Calu3 (cell line): ENCODE results near the gene PIAS3. TPM values are rescaled to one million over a fixed set of nuclear protein-coding genes. Genes with fewer than 3 reads are reported as not detected.
"Not testable (repeated sequence)": the region's sequence is repeated elsewhere in the genome, so short reads cannot be mapped to it uniquely, and the experiment has no call there.

Source experiments
- BruUV-seq: library from RNA; stranded (reverse); fragments of 400-500 nt; replicated peaks from 2 replicates; lab custom pipeline; 2021; lab: Mats Ljungman, UMichigan
- CTCF ChIA-PET: fragments of 300-600 bp; sonication (Branson Sonifier 250); formaldehyde crosslinking; loops from one replicate; lab custom pipeline; 2022; ENCODE audit warnings: antibody characterized with exemption; lab: Charles Lee
- DNase-seq: peaks from one replicate; pipeline ENCODE4 v3.0.0; 2022
- H3K27ac Mint-ChIP-seq: one replicate; pipeline ENCODE4 v1.8.0; 2022; ENCODE audit warnings: mixed read lengths; ENCODE audit not compliant: unreplicated experiment
- H3K27me3 Mint-ChIP-seq: one replicate; pipeline ENCODE4 v1.8.0; 2022; ENCODE audit warnings: mixed read lengths; ENCODE audit not compliant: unreplicated experiment
- H3K36me3 Mint-ChIP-seq: one replicate; pipeline ENCODE4 v1.8.0; 2022; ENCODE audit warnings: mild to moderate bottlenecking, moderate library complexity, mixed read lengths; ENCODE audit not compliant: insufficient read depth, unreplicated experiment
- H3K4me1 Mint-ChIP-seq: one replicate; pipeline ENCODE4 v1.8.0; 2022; ENCODE audit warnings: mild to moderate bottlenecking, low read depth, mixed read lengths; ENCODE audit not compliant: unreplicated experiment
- H3K4me3 Mint-ChIP-seq: one replicate; pipeline ENCODE4 v1.8.0; 2022; ENCODE audit warnings: mild to moderate bottlenecking, low read depth, moderate library complexity, mixed read lengths; ENCODE audit not compliant: unreplicated experiment
- H3K9me3 Mint-ChIP-seq: one replicate; pipeline ENCODE4 v1.8.0; 2022; ENCODE audit warnings: low read depth, mixed read lengths; ENCODE audit not compliant: unreplicated experiment
- intact Hi-C: fragments of 100-400 bp; cut with micrococcal nuclease; formaldehyde crosslinking; loops from one replicate; pipeline ENCODE4 v1.10.0; 2022; ENCODE audit not compliant: unreplicated experiment
- total RNA-seq: library from RNA; stranded (reverse); gene quantifications from 2 replicates; pipeline ENCODE4 v1.2.3, GENCODE V29; 2022
- TF ChIP-seq, protein P1 (sequence below): fragments of 200-600 bp; IDR thresholded peaks from one replicate; pipeline ENCODE4 v1.8.0; 2022; ENCODE audit warnings: antibody characterized with exemption; ENCODE audit not compliant: unreplicated experiment

PIAS3 gene
- total RNA-seq, 1 experiment from 2014 or later: 40.1 TPM

DNA sequence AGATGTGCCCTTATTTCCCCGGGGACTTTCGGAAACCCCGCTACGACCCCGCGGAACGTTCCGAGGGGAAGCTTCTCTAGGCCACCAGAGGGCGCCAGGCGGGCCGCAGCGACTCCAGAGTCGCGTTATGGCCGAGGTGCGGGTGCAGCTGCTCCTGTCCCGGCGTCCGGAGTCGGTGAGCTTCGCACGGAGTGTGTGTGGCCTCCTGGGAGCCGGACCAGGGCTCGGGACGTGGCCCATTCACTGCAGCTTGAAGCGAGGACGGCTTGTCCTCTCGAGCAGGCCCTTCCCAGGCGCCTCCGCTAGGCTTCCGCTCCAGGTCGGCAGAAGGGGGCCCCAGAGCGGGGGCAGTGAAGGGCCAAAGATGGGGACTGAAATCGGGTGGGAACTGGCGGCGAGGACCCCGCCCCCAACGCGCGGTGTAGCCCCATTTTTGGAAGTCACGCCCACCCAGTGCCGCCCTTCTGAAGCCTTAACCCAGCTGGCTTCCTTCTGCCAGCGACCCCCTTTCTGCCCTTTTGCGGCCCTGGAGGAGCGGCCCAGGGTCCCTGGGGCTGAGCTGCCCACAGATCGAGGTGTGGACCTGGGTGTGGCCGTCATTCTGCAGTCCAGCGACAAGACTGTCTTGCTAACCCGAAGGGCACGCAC lies 13.2 kb downstream of the PIAS3 start, which contains the start of gene NUDT17:
TSS of gene NUDT17 (plus strand) at position 117 of the 648 bp plus-strand sequence. CDS start at position 128, 11 bp downstream.
- intact Hi-C loops: loop anchor here (1.0 to 2.0 kb wide), 3 partner anchors 46 to 165 kb away; partner anchors contain the start of gene ITGA10
- H3K27ac Mint-ChIP-seq: no peak within 1 kb of the TSS
- peaks cover 10% of the 10 kb centered on the region for H3K4me1 Mint-ChIP-seq
- TSS peak; percentile 12 for BruUV-seq
- H3K4me3 Mint-ChIP-seq: no peak within 1 kb of the TSS
- DNase-seq: peak; percentile 87
- CTCF ChIA-PET: interaction anchor here (0.6 to 3.2 kb wide), 27 partner anchors 13 to 206 kb away, joined by 3 to 51 read pairs (median 4); partner anchors contain the start of genes ANKRD34A, ANKRD35, HJV and ITGA10
- H3K9me3 Mint-ChIP-seq: no peaks in the 10 kb centered on the region
- peaks cover 13% of the 10 kb centered on the region for H3K36me3 Mint-ChIP-seq
- H3K27me3 Mint-ChIP-seq: no peaks in the 10 kb centered on the region
- TF ChIP-seq, protein P1, sequence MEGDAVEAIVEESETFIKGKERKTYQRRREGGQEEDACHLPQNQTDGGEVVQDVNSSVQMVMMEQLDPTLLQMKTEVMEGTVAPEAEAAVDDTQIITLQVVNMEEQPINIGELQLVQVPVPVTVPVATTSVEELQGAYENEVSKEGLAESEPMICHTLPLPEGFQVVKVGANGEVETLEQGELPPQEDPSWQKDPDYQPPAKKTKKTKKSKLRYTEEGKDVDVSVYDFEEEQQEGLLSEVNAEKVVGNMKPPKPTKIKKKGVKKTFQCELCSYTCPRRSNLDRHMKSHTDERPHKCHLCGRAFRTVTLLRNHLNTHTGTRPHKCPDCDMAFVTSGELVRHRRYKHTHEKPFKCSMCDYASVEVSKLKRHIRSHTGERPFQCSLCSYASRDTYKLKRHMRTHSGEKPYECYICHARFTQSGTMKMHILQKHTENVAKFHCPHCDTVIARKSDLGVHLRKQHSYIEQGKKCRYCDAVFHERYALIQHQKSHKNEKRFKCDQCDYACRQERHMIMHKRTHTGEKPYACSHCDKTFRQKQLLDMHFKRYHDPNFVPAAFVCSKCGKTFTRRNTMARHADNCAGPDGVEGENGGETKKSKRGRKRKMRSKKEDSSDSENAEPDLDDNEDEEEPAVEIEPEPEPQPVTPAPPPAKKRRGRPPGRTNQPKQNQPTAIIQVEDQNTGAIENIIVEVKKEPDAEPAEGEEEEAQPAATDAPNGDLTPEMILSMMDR: peak; percentile 92

DNA sequence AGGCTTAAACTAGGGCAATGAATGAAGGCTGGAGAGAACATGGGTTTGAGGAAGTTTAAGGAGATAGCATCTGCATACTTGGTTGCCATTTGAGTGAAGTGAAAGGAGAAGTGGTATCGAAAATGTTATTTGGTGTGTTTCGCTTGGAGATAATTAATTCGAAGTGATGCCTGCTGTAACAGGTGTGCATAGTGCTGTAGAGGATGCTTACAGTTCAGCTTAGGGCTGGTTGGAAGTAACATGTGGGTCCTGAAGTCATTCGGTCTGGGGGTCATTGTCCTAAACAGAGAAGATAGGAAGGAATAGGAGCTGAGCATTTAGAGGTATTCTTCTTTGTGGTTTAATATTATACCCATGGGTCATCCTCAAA lies 13.8 kb downstream of the PIAS3 start:
- intact Hi-C loops: loop anchor here (1.0 to 2.0 kb wide), 2 partner anchors 66 to 165 kb away; partner anchors contain the start of gene ITGA10
- CTCF ChIA-PET: interaction anchor here (0.6 to 3.2 kb wide), 26 partner anchors 14 to 206 kb away, joined by 3 to 51 read pairs (median 4); partner anchors contain the start of genes ANKRD34A, ANKRD35, HJV and ITGA10
- no peaks in the 10 kb centered on the region for H3K9me3 Mint-ChIP-seq
- peaks cover 8% of the 10 kb centered on the region for H3K4me1 Mint-ChIP-seq
- no peaks in the 10 kb centered on the region for H3K27me3 Mint-ChIP-seq
- TF ChIP-seq, protein P1: no peak
- no peak overlapping the region for H3K27ac Mint-ChIP-seq
- H3K4me3 Mint-ChIP-seq: no peak overlapping the region
- no peak for DNase-seq
- peaks cover 9% of the 10 kb centered on the region for H3K36me3 Mint-ChIP-seq
- no TSS peak for BruUV-seq

DNA sequence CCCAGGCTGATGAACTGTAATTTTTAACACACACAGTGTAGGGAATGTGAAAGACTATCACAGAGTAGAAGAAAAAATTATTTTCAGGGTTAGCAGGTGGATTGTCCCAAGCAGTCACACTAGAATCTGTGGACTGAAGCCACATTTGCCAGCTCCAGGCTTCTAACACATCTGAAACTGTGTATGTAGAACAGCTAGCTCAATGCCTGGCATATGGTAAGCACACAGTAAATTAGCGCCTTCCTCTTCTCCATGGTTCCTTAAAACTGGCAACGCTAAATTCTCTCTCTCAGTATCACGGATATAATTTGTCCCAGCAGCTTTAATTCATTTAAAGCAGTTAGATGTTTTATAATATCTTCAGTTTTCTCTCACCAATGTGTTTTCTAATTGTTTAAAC lies 15.8 kb downstream of the PIAS3 start:
- CTCF ChIA-PET: no interaction called here
- TF ChIP-seq, protein P1: no peak
- BruUV-seq: no TSS peak
- Mint-ChIP-seq H3K9me3 (no peaks in the 10 kb centered on the region), H3K36me3 (peaks cover 21% of the 10 kb centered on the region), H3K4me1 (no peaks in the 10 kb centered on the region), H3K27ac (no peak overlapping the region), H3K4me3 (no peak overlapping the region), H3K27me3 (no peaks in the 10 kb centered on the region)
- no peak for DNase-seq
- intact Hi-C loops: no loop called here

DNA sequence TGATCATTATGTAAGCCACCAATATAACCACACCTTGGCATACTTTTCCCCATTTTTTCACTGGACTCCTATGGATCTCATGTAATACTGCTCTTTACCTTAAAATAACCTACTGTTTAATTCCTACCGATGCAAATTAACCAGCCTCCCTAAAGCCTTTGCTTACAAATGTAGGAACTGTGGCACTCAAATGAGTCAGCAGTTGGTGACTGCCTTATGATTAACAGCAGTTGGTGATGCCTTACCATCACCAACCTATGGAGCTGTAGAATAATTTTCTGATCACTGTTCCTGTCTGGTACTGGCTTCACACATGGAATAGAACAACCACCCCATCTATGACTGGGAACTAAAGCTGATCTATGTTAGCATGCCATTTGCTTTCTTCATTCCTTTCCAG lies 21.2 kb downstream of the PIAS3 start:
- no peak for DNase-seq
- TF ChIP-seq, protein P1: no peak
- Mint-ChIP-seq H3K4me3 (no peak overlapping the region), H3K27me3 (no peaks in the 10 kb centered on the region), H3K4me1 (no peaks in the 10 kb centered on the region), H3K27ac (no peak overlapping the region), H3K9me3 (no peaks in the 10 kb centered on the region), H3K36me3 (peaks cover 38% of the 10 kb centered on the region)
- CTCF ChIA-PET: no interaction called here
- intact Hi-C loops: no loop called here
- no TSS peak for BruUV-seq

DNA sequence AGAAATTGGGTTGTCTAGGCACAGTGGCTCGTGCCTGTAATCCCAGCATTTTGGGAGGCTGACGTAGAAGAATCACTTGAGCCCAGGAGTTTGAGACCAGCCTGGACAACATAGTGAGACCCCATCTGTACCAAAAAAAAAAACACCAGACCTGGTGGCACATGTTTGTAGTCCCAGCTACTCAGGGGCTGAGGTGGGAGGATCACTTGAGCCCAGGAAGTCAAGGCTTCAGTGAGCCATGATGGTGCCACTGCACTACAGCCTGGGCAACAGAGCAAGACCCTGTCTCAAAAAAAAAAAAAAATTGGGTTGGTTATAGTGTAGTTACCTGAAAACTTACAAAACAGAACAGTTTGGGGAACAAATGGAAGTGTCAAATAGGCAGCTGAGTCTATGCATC lies 28.1 kb downstream of the PIAS3 start:
- H3K4me1 Mint-ChIP-seq, H3K4me3 Mint-ChIP-seq, H3K27me3 Mint-ChIP-seq, DNase-seq, CTCF ChIA-PET, BruUV-seq, H3K9me3 Mint-ChIP-seq, H3K27ac Mint-ChIP-seq, intact Hi-C loops: not testable (repeated sequence)
- H3K36me3 Mint-ChIP-seq: peaks cover 31% of the 10 kb centered on the region
